HTR-8/SVneo (cell line): ENCODE results near the gene ROS1.
"Not testable (repeated sequence)": the region's sequence is repeated elsewhere in the genome, so short reads cannot be mapped to it uniquely, and the experiment has no call there.

ENCODE experiments used
- DNase-seq: peaks from one replicate; pipeline ENCODE4 v3.0.0; 2011; ENCODE audit warnings: low spot score, mixed read lengths; ENCODE audit not compliant: insufficient read length
- FAIRE-seq: peaks from 2 replicates; lab custom pipeline; 2011; peaks lifted over from hg19 to GRCh38; lab: Jason Lieb, UNC

The ROS1 gene

GRCh38 chr6:117389227-117390057 lies 36.3 kb downstream of the ROS1 start:
- no peak for FAIRE-seq
- DNase-seq = no peak

- FAIRE-seq = no peak
These were observed 38.2 kb downstream of the ROS1 start for GRCh38 chr6:117387454-117387974.

GRCh38 chr6:117384659-117385058 lies 41.1 kb downstream of the ROS1 start:
- FAIRE-seq (no peak), DNase-seq (no peak)

More at GRCh38 chr6:117387454-117387974, 38.2 kb downstream of the ROS1 start:
- no peak for DNase-seq

- FAIRE-seq = no peak
- no peak for DNase-seq
These were observed 44.0 kb downstream of the ROS1 start for GRCh38 chr6:117381749-117382148.

GRCh38 chr6:117380298-117380697 lies 45.4 kb downstream of the ROS1 start:
- DNase-seq (no peak), FAIRE-seq (no peak)

GRCh38 chr6:117375446-117375845 lies 50.3 kb downstream of the ROS1 start:
- DNase-seq (no peak), FAIRE-seq (no peak)

GRCh38 chr6:117373211-117373813 lies 52.4 kb downstream of the ROS1 start:
- DNase-seq = no peak
- FAIRE-seq = no peak

GRCh38 chr6:117372289-117372688 lies 53.5 kb downstream of the ROS1 start:
- FAIRE-seq, DNase-seq: not testable (repeated sequence)

- no peak for DNase-seq
These were observed 54.2 kb downstream of the ROS1 start for GRCh38 chr6:117371492-117371891.

GRCh38 chr6:117359581-117359980 lies 66.2 kb downstream of the ROS1 start:
- DNase-seq (no peak), FAIRE-seq (no peak)

More at GRCh38 chr6:117371492-117371891, 54.2 kb downstream of the ROS1 start:
- no peak for FAIRE-seq

GRCh38 chr6:117354671-117355070 lies 71.1 kb downstream of the ROS1 start:
- FAIRE-seq = no peak
- DNase-seq = no peak

- FAIRE-seq (no peak), DNase-seq (peak; percentile 8)
These were observed 73.2 kb downstream of the ROS1 start for GRCh38 chr6:117352466-117353081.

GRCh38 chr6:117351521-117351920 lies 74.2 kb downstream of the ROS1 start:
- FAIRE-seq = no peak
- no peak for DNase-seq

GRCh38 chr6:117346142-117346930 lies 79.4 kb downstream of the ROS1 start:
- no peak for FAIRE-seq

GRCh38 chr6:117345292-117345610 lies 80.5 kb downstream of the ROS1 start:
- FAIRE-seq (no peak), DNase-seq (no peak)

More at GRCh38 chr6:117346142-117346930, 79.4 kb downstream of the ROS1 start:
- peak; percentile 22 for DNase-seq

GRCh38 chr6:117344444-117345291 lies 81.1 kb downstream of the ROS1 start:
- no peak for FAIRE-seq
- DNase-seq = no peak

GRCh38 chr6:117338567-117338966 lies 87.2 kb downstream of the ROS1 start:
- DNase-seq (no peak), FAIRE-seq (no peak)

GRCh38 chr6:117329926-117330325 lies 95.8 kb downstream of the ROS1 start:
- DNase-seq = no peak
- no peak for FAIRE-seq

- DNase-seq (no peak), FAIRE-seq (no peak)
These were observed 97.2 kb downstream of the ROS1 start for GRCh38 chr6:117328500-117328899.
